NCI-H446 treated with DMSO at 0.1 percent for 48 hours (cell line): ENCODE results near the gene KY.

ENCODE experiments used
- DNase-seq: peaks from one replicate; lab custom pipeline; 2025; lab: John Stamatoyannopoulos, UW

Gene KY

GRCh38 chr3:134619301-134619615, 31.6 kb downstream of the KY start:
- no peak for DNase-seq

DNA sequence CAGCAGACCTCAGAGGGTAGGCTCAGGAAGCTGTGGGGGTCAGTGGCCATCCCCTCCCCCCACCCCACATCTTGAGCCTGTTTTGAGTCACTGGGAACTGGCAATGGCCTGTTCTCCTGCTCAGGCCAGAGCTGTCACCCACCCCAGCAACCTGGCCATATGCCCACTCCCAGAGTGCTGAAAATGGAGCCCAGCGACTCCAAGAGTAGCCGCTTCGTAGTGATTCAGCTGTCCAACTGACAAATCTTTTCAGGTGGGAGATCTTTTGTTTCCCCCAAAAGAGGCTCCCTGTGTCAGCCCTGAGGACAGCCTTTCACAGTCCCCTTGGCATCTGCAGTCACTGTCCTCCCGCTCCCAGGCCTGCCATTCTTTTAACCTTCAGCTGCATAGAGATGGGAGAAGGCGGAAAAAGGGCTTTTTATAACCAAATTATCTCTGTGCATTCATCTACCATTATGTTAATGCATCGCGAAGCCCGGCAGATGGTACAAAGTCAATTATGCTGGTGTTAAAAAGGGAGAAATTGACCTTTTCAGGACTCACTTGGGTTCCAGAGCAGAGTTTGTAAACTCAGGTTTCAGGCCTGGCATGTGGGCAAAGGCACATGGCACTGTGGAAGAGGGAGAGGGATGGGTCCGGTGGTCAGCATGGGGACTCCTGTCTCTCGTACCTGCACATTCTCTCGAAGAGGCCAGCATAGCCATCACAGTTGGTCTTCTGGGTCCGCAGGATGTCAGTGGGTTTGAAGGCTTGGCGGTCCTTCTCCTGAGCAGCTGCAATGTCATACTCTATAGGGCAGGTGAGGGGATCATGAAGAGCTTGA, 32.1 kb downstream of the KY start:
- no peak for DNase-seq

- DNase-seq = no peak
Measured at GRCh38 chr3:134617608-134618477, 33.0 kb downstream of the KY start.

- no peak for DNase-seq
Measured at GRCh38 chr3:134615743-134616142, 35.1 kb downstream of the KY start.

GRCh38 chr3:134614955-134615354, 35.9 kb downstream of the KY start:
- DNase-seq = no peak

- DNase-seq = no peak
Measured at GRCh38 chr3:134613006-134613520, 37.8 kb downstream of the KY start.

- DNase-seq = no peak
Measured at GRCh38 chr3:134611516-134611915, 39.3 kb downstream of the KY start.

GRCh38 chr3:134610432-134611385, 40.1 kb downstream of the KY start:
- no peak for DNase-seq

DNA sequence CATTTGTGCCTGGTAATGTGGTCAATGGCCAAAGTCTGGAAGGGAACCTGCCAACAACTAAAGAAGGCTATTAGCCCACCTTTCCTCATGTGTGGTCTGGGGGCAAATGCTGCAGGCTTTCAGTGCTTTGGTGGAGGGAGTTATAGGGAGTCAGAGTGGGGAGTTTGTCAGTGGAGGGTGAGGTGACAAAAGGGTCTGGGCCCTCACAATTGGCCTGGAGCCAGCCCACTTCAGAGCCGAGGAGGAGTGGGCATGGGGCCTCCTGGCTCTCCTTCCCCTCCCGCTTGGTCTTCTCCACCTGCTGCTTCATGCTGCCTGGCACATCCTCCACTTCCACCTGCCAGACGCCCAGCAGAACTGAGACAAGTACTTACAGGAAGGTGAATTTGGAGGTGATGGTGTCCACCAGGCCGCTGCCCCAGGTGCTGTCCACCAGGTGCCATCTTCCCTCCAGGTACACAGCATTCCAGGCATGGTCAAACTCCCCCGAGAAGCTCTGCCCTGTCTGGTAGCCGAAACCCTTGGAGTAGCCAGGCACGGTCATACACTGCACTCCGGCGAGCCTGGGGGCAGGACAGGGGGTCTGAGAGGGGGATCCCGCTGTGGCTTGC, 40.9 kb downstream of the KY start:
- no peak for DNase-seq

DNA sequence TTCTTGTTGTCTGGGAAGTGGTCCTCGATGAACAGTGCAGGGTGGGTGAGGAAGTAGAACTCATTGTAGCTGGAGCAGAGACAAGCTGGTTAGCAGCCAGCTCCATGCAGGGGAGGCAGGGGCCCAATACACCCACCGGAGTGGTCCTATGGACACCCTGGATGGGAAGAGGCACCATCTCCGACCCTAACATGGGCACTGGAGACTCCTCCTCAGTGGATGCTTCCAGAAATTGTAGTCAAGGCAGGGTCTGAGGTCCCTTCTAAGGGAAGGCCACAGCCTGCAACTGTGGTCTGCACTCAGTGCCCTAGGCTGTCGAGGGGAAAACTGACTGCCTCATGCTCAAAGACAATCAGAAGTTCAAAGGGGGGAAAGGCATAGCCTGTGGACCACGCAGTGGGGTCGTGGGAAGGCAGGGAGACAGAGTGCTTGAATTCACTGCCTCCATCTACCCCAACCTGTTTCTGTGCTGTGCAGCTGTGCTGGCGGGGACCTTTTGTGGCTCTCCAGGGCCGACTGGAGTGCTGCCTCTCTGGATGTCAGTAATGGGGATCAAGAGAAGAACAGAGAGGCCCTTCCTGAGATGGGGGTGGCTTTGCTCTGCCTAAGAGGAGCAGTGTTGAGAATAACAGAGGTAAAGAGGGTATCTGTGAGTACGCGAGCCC, 41.9 kb downstream of the KY start:
- DNase-seq = no peak

- no peak for DNase-seq
Measured at GRCh38 chr3:134608023-134608770, 42.6 kb downstream of the KY start.

GRCh38 chr3:134607054-134608022, 43.5 kb downstream of the KY start:
- DNase-seq = no peak

- no peak for DNase-seq
Measured at GRCh38 chr3:134606033-134607025, 44.5 kb downstream of the KY start.

DNA sequence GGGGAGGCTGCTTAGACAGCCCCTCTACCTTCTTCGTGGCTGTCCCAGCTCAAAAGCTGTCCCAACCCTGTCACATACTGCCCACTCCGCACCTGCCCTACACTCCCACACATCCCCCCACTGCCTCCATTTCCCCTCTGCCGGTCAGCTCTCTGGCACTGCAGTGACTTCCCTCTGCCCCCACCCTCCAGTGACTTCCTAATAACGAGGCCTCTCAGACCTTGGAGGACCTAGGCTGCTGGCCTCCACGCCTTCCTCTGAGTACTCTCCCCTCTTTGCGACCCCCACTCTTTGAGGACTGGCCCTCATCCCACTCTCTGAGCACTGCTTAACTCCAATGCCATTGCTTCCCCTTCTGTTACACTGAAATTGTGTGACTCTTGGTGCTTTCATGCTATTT, 45.3 kb downstream of the KY start:
- no peak for DNase-seq

DNA sequence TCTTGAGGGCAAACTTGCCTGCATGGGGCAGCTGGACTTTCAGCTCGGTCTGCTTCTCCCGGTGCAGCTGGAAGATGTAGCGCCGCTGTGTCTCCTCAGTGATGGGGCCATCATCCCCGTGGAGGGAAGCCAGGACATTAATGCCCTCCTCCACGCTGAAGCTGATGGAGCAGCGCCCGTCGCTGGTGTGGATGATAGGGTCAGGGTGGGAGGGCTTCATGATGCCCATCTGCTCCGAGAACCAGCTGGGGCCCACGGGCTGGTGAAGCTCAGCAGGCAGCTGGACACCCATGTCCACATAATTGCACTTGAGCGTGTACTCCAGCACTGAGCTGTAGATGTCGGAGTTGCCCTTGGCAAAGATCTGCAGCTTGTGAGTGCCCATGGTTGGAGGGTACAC, 46.9 kb downstream of the KY start:
- DNase-seq = no peak

GRCh38 chr3:134603480-134603879, 47.3 kb downstream of the KY start:
- DNase-seq = no peak

- no peak for DNase-seq
Measured at GRCh38 chr3:134602440-134602814, 48.4 kb downstream of the KY start.
